Measurements from ENCODE around the gene AMTN.

DNA sequence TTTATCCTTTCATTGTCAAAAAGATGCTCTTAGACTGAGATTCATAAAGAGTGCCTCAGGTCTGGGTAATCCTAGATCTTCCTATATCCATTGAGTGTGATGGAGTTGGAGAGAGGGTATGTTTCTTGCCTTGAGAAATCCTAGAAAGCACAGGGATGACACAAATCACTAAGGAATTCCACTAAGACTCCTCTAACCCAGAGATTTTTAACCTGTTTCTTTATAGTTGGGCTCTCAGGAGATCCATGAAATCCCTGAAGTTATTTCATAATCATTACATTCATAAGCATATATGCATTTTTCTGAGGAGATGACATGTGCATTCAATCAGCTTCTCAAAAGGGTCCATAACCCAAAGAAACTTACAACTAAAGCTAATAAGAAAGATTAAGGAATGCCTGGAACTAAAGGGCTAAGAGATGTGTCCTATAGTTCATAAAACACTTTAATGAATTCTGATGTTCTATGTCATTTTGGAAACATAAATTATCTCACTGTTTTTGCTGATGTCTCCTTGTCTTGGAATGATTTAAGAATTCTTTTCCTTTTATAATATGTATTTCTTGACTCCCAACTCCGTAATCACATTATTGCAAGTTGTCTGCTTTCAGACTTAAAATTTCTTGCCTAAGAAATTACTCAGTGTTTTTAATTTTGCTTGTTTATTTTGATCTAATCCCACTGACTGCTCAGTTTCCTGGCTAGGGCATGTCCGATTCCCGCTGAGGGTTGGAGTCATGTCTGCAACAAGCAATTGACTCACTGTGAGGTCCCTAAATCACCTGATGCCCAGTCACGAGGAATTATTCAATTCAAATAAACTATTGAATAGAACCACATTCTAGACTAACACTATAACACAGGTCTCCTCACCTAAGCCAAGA is 2.8 kb upstream of the AMTN start:
- TF ChIP-seq, protein P1, sequence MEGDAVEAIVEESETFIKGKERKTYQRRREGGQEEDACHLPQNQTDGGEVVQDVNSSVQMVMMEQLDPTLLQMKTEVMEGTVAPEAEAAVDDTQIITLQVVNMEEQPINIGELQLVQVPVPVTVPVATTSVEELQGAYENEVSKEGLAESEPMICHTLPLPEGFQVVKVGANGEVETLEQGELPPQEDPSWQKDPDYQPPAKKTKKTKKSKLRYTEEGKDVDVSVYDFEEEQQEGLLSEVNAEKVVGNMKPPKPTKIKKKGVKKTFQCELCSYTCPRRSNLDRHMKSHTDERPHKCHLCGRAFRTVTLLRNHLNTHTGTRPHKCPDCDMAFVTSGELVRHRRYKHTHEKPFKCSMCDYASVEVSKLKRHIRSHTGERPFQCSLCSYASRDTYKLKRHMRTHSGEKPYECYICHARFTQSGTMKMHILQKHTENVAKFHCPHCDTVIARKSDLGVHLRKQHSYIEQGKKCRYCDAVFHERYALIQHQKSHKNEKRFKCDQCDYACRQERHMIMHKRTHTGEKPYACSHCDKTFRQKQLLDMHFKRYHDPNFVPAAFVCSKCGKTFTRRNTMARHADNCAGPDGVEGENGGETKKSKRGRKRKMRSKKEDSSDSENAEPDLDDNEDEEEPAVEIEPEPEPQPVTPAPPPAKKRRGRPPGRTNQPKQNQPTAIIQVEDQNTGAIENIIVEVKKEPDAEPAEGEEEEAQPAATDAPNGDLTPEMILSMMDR (IDR thresholded peaks at IDR 0.05) = no peak
- no peak for TF ChIP-seq POLR2A (IDR thresholded peaks at IDR 0.05)

All from lower leg skin (tissue), 3 donors.